DND-41 (cell line): ENCODE measurements around the gene ELAPOR1.

Experiments
- ATAC-seq: fragments of 200-7000 bp; cut with Tn5 transposase; 3 replicates; pipeline ENCODE4 v1.9.1; 2021; ENCODE audit warnings: low read depth; ENCODE audit not compliant: insufficient read depth
- DNase-seq: peaks from one replicate; pipeline ENCODE4 v3.0.0-alpha.2; 2020
- H2AFZ ChIP-seq: 2 replicates; pipeline ENCODE4 v1.6.0; 2012; ENCODE audit warnings: low read depth, low read length
- H3K27ac ChIP-seq: 2 replicates; pipeline ENCODE4 v1.5.1; 2012; ENCODE audit warnings: low read length, inconsistent platforms
- H3K27me3 ChIP-seq: fragments of 200-600 bp; sonication (generic); 2 replicates; pipeline ENCODE4 v1.6.0; 2012; ENCODE audit warnings: low read length, mild to moderate bottlenecking, inconsistent platforms; ENCODE audit not compliant: insufficient read depth, poor library complexity
- H3K36me3 ChIP-seq: 2 replicates; pipeline ENCODE4 v1.5.1; 2012; ENCODE audit warnings: low read length, inconsistent platforms; ENCODE audit not compliant: insufficient read depth
- H3K4me1 ChIP-seq: 2 replicates; pipeline ENCODE4 v1.5.1; 2012; ENCODE audit warnings: mild to moderate bottlenecking, low read length; ENCODE audit not compliant: insufficient read depth
- H3K4me2 ChIP-seq: 2 replicates; pipeline ENCODE4 v1.6.0; 2012; ENCODE audit warnings: mild to moderate bottlenecking, moderate library complexity, low read length, inconsistent platforms; ENCODE audit not compliant: insufficient read depth
- H3K4me3 ChIP-seq, 2 experiments: fragments of 200-600 bp in 1 of 2; shearing (Covaris generic) in 1 of 2; 2 replicates each; pipeline ENCODE4 v1.5.1; 2012 to 2016; ENCODE audit warnings: inconsistent platforms in 2 of 2, low read length in 2 of 2, mild to moderate bottlenecking in 2 of 2, low read depth in 1 of 2, moderate library complexity in 1 of 2
- H3K79me2 ChIP-seq: 2 replicates; pipeline ENCODE4 v1.6.0; 2012; ENCODE audit warnings: low read length, inconsistent platforms; ENCODE audit not compliant: insufficient read depth
- H3K9ac ChIP-seq: 2 replicates; pipeline ENCODE4 v1.6.0; 2012; ENCODE audit warnings: low read depth, mild to moderate bottlenecking, inconsistent platforms, low read length, moderate library complexity
- H3K9me3 ChIP-seq: 2 replicates; pipeline ENCODE4 v1.5.1; 2012; ENCODE audit warnings: low read length, moderate library complexity, mild to moderate bottlenecking, inconsistent platforms; ENCODE audit not compliant: insufficient read depth, severe bottlenecking
- H4K20me1 ChIP-seq: 2 replicates; pipeline ENCODE4 v1.6.0; 2012; ENCODE audit warnings: low read length; ENCODE audit not compliant: insufficient read depth
- CTCF ChIP-seq: IDR thresholded peaks from 2 replicates; pipeline ENCODE4 v1.5.1; 2012; ENCODE audit warnings: borderline replicate concordance, low read length, moderate library complexity, mild to moderate bottlenecking; ENCODE audit not compliant: poor library complexity, severe bottlenecking; ENCODE audit errors: extremely low read depth
- EZH2 ChIP-seq: IDR thresholded peaks from 3 replicates; pipeline ENCODE4 v1.6.1; 2012; ENCODE audit warnings: borderline replicate concordance, low read depth, mild to moderate bottlenecking, moderate library complexity, low read length, inconsistent platforms; ENCODE audit not compliant: severe bottlenecking

The ELAPOR1 gene

DNA sequence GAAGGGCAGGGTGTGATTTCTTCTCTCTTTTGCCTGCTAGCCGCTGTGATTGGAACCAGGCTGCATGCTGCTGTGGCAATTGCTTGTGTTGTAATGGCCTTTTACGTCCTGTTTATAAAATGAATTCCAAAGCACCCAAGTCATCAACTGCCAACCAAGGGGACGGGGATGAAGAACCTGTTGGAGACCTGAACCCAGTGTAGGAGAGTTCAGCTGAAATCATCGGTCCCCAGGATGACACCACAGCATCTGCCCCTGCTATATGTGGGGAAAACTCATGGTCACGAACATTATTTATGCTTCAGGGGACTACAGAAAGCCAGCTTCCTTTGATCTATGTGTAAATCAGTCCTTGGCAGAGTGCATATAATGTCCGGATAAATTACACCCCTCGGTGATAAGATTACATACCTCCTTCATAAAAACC lies 19.5 kb upstream of the ELAPOR1 start:
- H3K79me2 ChIP-seq, result peaks cover 47% of the 10 kb centered on the region

DNA sequence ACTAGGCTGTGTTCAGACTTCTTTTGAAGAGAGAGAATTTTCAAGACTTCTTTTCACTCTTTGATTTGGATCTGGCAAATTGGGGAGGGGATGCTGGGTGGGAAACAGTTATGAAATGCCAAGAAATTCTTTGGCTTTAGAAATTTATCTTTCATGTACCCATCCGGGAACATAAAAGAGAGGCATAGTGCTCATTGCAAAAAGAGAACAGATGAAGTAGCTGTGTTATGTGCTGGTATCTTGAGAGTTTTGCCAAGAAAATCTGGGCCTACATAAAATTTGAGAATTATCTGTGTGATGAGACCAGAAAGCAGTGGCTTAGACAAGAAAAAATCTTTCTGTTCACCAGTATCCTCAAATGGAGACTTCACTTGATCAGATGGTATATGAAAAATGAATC lies 19.0 kb upstream of the ELAPOR1 start:
- Histone ChIP-seq H3K27ac (no peak overlapping the region), H3K79me2 (peaks cover 45% of the 10 kb centered on the region), H3K36me3 (peaks cover 22% of the 10 kb centered on the region), H4K20me1 (peaks cover 7% of the 10 kb centered on the region; the same call in 1 of the 2 replicates), H3K9me3 (no peaks in the 10 kb centered on the region), H2AFZ (no peak overlapping the region), H3K27me3 (no peaks in the 10 kb centered on the region), H3K4me1 (peaks cover 33% of the 10 kb centered on the region), H3K9ac (no peak overlapping the region), H3K4me3 (no peak overlapping the region), H3K4me2 (no peak overlapping the region)
- TF ChIP-seq CTCF (no peak), EZH2 (no peak)
- ATAC-seq (no peak), DNase-seq (no peak)

More for the DNA sequence above, 19.5 kb upstream of the ELAPOR1 start:
- DNase-seq (no peak), ATAC-seq (no peak)
- no peaks in the 10 kb centered on the region for H3K27me3 ChIP-seq
- peaks cover 7% of the 10 kb centered on the region; the same call in 1 of the 2 replicates for H4K20me1 ChIP-seq
- H3K4me3 ChIP-seq, result no peak overlapping the region
- no peak overlapping the region for H3K4me2 ChIP-seq
- TF ChIP-seq CTCF (no peak), EZH2 (no peak)
- H3K36me3 ChIP-seq, result peaks cover 22% of the 10 kb centered on the region
- H3K9me3 ChIP-seq, result no peaks in the 10 kb centered on the region
- no peak overlapping the region for H3K27ac ChIP-seq
- H3K4me1 ChIP-seq, result peaks cover 33% of the 10 kb centered on the region
- H2AFZ ChIP-seq, result no peak overlapping the region
- H3K9ac ChIP-seq, result no peak overlapping the region

- H3K4me2 ChIP-seq, result no peak overlapping the region
- H3K27ac ChIP-seq, result no peak overlapping the region
- no peak for ATAC-seq
Observed at GRCh38 chr1:109095631-109096030, 18.3 kb upstream of the ELAPOR1 start.

More at GRCh38 chr1:109095631-109096030, 18.3 kb upstream of the ELAPOR1 start:
- Histone ChIP-seq H2AFZ (no peak overlapping the region), H3K9me3 (no peaks in the 10 kb centered on the region), H3K9ac (no peak overlapping the region), H4K20me1 (peaks cover 7% of the 10 kb centered on the region; the same call in 1 of the 2 replicates), H3K79me2 (peaks cover 44% of the 10 kb centered on the region), H3K4me3 (no peak overlapping the region), H3K36me3 (peaks cover 26% of the 10 kb centered on the region), H3K4me1 (peaks cover 29% of the 10 kb centered on the region), H3K27me3 (no peaks in the 10 kb centered on the region)
- no peak for TF ChIP-seq CTCF
- no peak for TF ChIP-seq EZH2
- DNase-seq, result no peak
